Measurements from ENCODE around the gene PLB1.

Gene PLB1

GRCh38 chr2:28471701-28472236 is 24.1 kb upstream of the PLB1 start:
- TF ChIP-seq YY1 (IDR thresholded peaks at IDR 0.05; ENCODE audit: low read depth) (no peak), FOXM1 (IDR thresholded peaks at IDR 0.05; ENCODE audit: borderline replicate concordance, low read depth) (no peak), NFIC (IDR thresholded peaks at IDR 0.05) (no peak), RAD21 (IDR thresholded peaks at IDR 0.05; ENCODE audit: low read depth) (no peak), CREB1 (IDR thresholded peaks at IDR 0.05; ENCODE audit: low read depth) (no peak), REST (IDR thresholded peaks at IDR 0.05; ENCODE audit: low read depth) (no peak), CEBPB (IDR thresholded peaks at IDR 0.05) (no peak)

GRCh38 chr2:28475088-28475595 is 20.7 kb upstream of the PLB1 start:
- TF ChIP-seq REST (IDR thresholded peaks at IDR 0.05; ENCODE audit: low read depth) = no peak
- no peak for TF ChIP-seq EP300 (IDR thresholded peaks at IDR 0.05; ENCODE audit: borderline replicate concordance)
- TF ChIP-seq RAD21 (IDR thresholded peaks at IDR 0.05; ENCODE audit: low read depth) = no peak
- no peak for TF ChIP-seq CEBPB (IDR thresholded peaks at IDR 0.05)
- no peak for TF ChIP-seq EGR1 (IDR thresholded peaks at IDR 0.05)
- no peak for TF ChIP-seq ZBTB7A (IDR thresholded peaks at IDR 0.05; ENCODE audit: low read depth)
- no peak for TF ChIP-seq USF1 (IDR thresholded peaks at IDR 0.05)
- TF ChIP-seq MAX (IDR thresholded peaks at IDR 0.05) = no peak
- TF ChIP-seq CREB1 (IDR thresholded peaks at IDR 0.05; ENCODE audit: low read depth) = no peak
- TF ChIP-seq TEAD4 (IDR thresholded peaks at IDR 0.05) = no peak
- TF ChIP-seq FOXM1 (IDR thresholded peaks at IDR 0.05; ENCODE audit: borderline replicate concordance, low read depth) = no peak
- TF ChIP-seq TCF12 (IDR thresholded peaks at IDR 0.05; ENCODE audit: low read depth) = no peak
- no peak for TF ChIP-seq YY1 (IDR thresholded peaks at IDR 0.05; ENCODE audit: low read depth)
- no peak for TF ChIP-seq TAF1 (IDR thresholded peaks at IDR 0.05; ENCODE audit: low read depth)

GRCh38 chr2:28477087-28477486 is 18.8 kb upstream of the PLB1 start:
- TF ChIP-seq NFIC (IDR thresholded peaks at IDR 0.05) (no peak), TAF1 (IDR thresholded peaks at IDR 0.05; ENCODE audit: low read depth) (no peak), RAD21 (IDR thresholded peaks at IDR 0.05; ENCODE audit: low read depth) (no peak), ZBTB7A (IDR thresholded peaks at IDR 0.05; ENCODE audit: low read depth) (no peak), USF1 (IDR thresholded peaks at IDR 0.05) (no peak), CREB1 (IDR thresholded peaks at IDR 0.05; ENCODE audit: low read depth) (no peak), MAX (IDR thresholded peaks at IDR 0.05) (no peak), TEAD4 (IDR thresholded peaks at IDR 0.05) (no peak), TCF12 (IDR thresholded peaks at IDR 0.05; ENCODE audit: low read depth) (no peak), REST (IDR thresholded peaks at IDR 0.05; ENCODE audit: low read depth) (no peak), EGR1 (IDR thresholded peaks at IDR 0.05) (no peak), CEBPB (IDR thresholded peaks at IDR 0.05) (no peak), YY1 (IDR thresholded peaks at IDR 0.05; ENCODE audit: low read depth) (no peak), FOXM1 (IDR thresholded peaks at IDR 0.05; ENCODE audit: borderline replicate concordance, low read depth) (no peak), EP300 (IDR thresholded peaks at IDR 0.05; ENCODE audit: borderline replicate concordance) (no peak)

GRCh38 chr2:28477645-28478044 is 18.2 kb upstream of the PLB1 start:
- no peak for TF ChIP-seq NFIC (IDR thresholded peaks at IDR 0.05)
- no peak for TF ChIP-seq FOXM1 (IDR thresholded peaks at IDR 0.05; ENCODE audit: borderline replicate concordance, low read depth)
- TF ChIP-seq RAD21 (IDR thresholded peaks at IDR 0.05; ENCODE audit: low read depth) = no peak
